OCI-LY7 (cell line): Measurements from ENCODE around the gene P3R3URF. TPM values are rescaled to one million over a fixed set of nuclear protein-coding genes. Genes with fewer than 3 reads are reported as not detected.

Source experiments
- BruUV-seq: library from RNA; stranded (reverse); fragments of 400-500 nt; replicated peaks from 2 replicates; lab custom pipeline; 2021; lab: Mats Ljungman, UMichigan
- CTCF ChIA-PET: fragments of 300-600 bp; sonication (Branson Sonifier 250); formaldehyde crosslinking; loops from one replicate; lab custom pipeline; 2022; ENCODE audit warnings: antibody characterized with exemption; ENCODE audit not compliant: unreplicated experiment; lab: Charles Lee
- POLR2A ChIA-PET: fragments of 300-600 bp; sonication (Branson Sonifier 250); formaldehyde crosslinking; loops from one replicate; lab custom pipeline; 2022; ENCODE audit warnings: antibody characterized with exemption; lab: Charles Lee
- DNase-seq: peaks from one replicate; pipeline ENCODE4 v3.0.0-alpha.2; 2015; ENCODE audit warnings: low spot score
- H2AFZ ChIP-seq: fragments of 200-600 bp; sonication (generic), shearing (Covaris generic); 2 replicates; pipeline ENCODE4 v1.6.1; 2014; ENCODE audit warnings: mild to moderate bottlenecking, antibody characterized with exemption, low read length, moderate library complexity
- H3K27ac ChIP-seq: fragments of 200-600 bp; sonication (generic); 2 replicates; pipeline ENCODE4 v1.5.1; 2014; ENCODE audit warnings: mixed run types, low read depth, mild to moderate bottlenecking, moderate library complexity, low read length, inconsistent platforms; ENCODE audit not compliant: poor library complexity, severe bottlenecking
- H3K36me3 ChIP-seq: fragments of 200-600 bp; sonication (generic); 2 replicates; pipeline ENCODE4 v1.6.1; 2014; ENCODE audit warnings: mild to moderate bottlenecking, antibody characterized with exemption, low read length, moderate library complexity, mixed read lengths; ENCODE audit not compliant: insufficient read depth
- H3K4me1 ChIP-seq: fragments of 200-600 bp; sonication (generic); 2 replicates; pipeline ENCODE4 v1.5.1; 2014; ENCODE audit warnings: mild to moderate bottlenecking, low read length; ENCODE audit not compliant: insufficient read depth, poor library complexity, severe bottlenecking
- H3K4me2 ChIP-seq: fragments of 200-600 bp; sonication (generic); 2 replicates; pipeline ENCODE4 v1.6.1; 2014; ENCODE audit warnings: mild to moderate bottlenecking, low read length
- H3K4me3 ChIP-seq: fragments of 200-600 bp; sonication (generic); 2 replicates; pipeline ENCODE4 v1.5.1; 2014; ENCODE audit warnings: mild to moderate bottlenecking, low read depth, low read length; ENCODE audit not compliant: poor library complexity, severe bottlenecking
- H3K79me2 ChIP-seq: fragments of 200-600 bp; sonication (generic); 2 replicates; pipeline ENCODE4 v1.6.1; 2016; ENCODE audit warnings: low read depth, mild to moderate bottlenecking, low read length, moderate library complexity, mixed read lengths; ENCODE audit not compliant: insufficient read depth
- H3K9me2 ChIP-seq: fragments of 200-600 bp; sonication (generic); 2 replicates; pipeline ENCODE4 v1.6.1; 2016; ENCODE audit warnings: mild to moderate bottlenecking, low read length, mixed read lengths; ENCODE audit not compliant: insufficient read depth
- H3K9me3 ChIP-seq: fragments of 200-600 bp; sonication (generic); 2 replicates; pipeline ENCODE4 v1.6.1; 2014; ENCODE audit warnings: mild to moderate bottlenecking, mixed run types, low read length, mixed read lengths
- H4K20me1 ChIP-seq: fragments of 200-600 bp; sonication (generic); 2 replicates; pipeline ENCODE4 v1.6.1; 2014; ENCODE audit warnings: mild to moderate bottlenecking, antibody characterized with exemption, low read length, moderate library complexity, mixed read lengths; ENCODE audit not compliant: insufficient read depth
- CTCF ChIP-seq: fragments of 200-600 bp; sonication (generic); conservative IDR thresholded peaks from 2 replicates; pipeline ENCODE4 v1.5.1; 2014; ENCODE audit warnings: mild to moderate bottlenecking, antibody characterized with exemption, low read length, moderate library complexity, mixed read lengths
- EZH2phosphoT487 ChIP-seq: fragments of 200-600 bp; sonication (generic); IDR thresholded peaks from 2 replicates; pipeline ENCODE4 v1.6.1; 2018; ENCODE audit warnings: low read depth, borderline replicate concordance, mild to moderate bottlenecking, mixed run types, antibody characterized with exemption, low read length, moderate library complexity, mixed read lengths
- intact Hi-C: fragments of 100-400 bp; cut with micrococcal nuclease; formaldehyde crosslinking; loops from one replicate; pipeline ENCODE4 v1.10.0; 2022; ENCODE audit not compliant: unreplicated experiment
- total RNA-seq, 2 experiments: library from RNA; depleted of rRNA in 1 of 2; stranded (reverse); fragments of >200 nt in 1 of 2; shearing (Covaris generic) in 1 of 2; gene quantifications; 2 replicates each; pipeline ENCODE4 v1.2.3, GENCODE V29; 2014 to 2022

Gene P3R3URF
- total RNA-seq, 2 experiments from 2014 or later: not detected

- Histone ChIP-seq H3K36me3 (no peaks in the 10 kb centered on the region), H2AFZ (peak overlapping the region; percentile 22; the same call in 1 of the 2 replicates), H4K20me1 (no peaks in the 10 kb centered on the region), H3K4me2 (peak overlapping the region; percentile 2; the same call in 1 of the 2 replicates), H3K9me3 (no peaks in the 10 kb centered on the region), H3K79me2 (no peaks in the 10 kb centered on the region), H3K27ac (no peak overlapping the region), H3K4me3 (no peak overlapping the region), H3K4me1 (peaks cover 16% of the 10 kb centered on the region), H3K9me2 (no peaks in the 10 kb centered on the region)
- intact Hi-C loops: no loop called here
- no peak for TF ChIP-seq CTCF
- no peak for TF ChIP-seq EZH2phosphoT487
- no TSS peak for BruUV-seq
- ChIA-PET POLR2A (interaction anchor here (0.6 to 1.2 kb wide), 2 partner anchors 10 to 13 kb away, joined by 3 to 4 read pairs; no protein-coding TSS in a partner anchor), CTCF (no interaction called here)
- peak; percentile 51 for DNase-seq
Measured at GRCh38 chr1:46159516-46159915, 16.8 kb downstream of the P3R3URF start.

- POLR2A ChIA-PET: interaction anchor here (1.0 kb wide), 1 partner anchor 53 kb away, joined by 3 read pairs; no protein-coding TSS in a partner anchor
Measured at GRCh38 chr1:46158312-46159281, 17.7 kb downstream of the P3R3URF start.

More at GRCh38 chr1:46158312-46159281, 17.7 kb downstream of the P3R3URF start:
- no peak overlapping the region for H2AFZ ChIP-seq
- H3K4me1 ChIP-seq: peaks cover 16% of the 10 kb centered on the region
- no peak overlapping the region for H3K4me3 ChIP-seq
- no peaks in the 10 kb centered on the region for H3K9me3 ChIP-seq
- H4K20me1 ChIP-seq: no peaks in the 10 kb centered on the region
- no peaks in the 10 kb centered on the region for H3K9me2 ChIP-seq
- no peak for DNase-seq
- no peaks in the 10 kb centered on the region for H3K36me3 ChIP-seq
- H3K79me2 ChIP-seq: no peaks in the 10 kb centered on the region
- no peak overlapping the region for H3K4me2 ChIP-seq
- CTCF ChIA-PET: no interaction called here
- TF ChIP-seq EZH2phosphoT487: no peak
- TF ChIP-seq CTCF: no peak
- intact Hi-C loops: no loop called here
- no TSS peak for BruUV-seq
- no peak overlapping the region for H3K27ac ChIP-seq
